Eye (tissue), 1 donor: Measurements from ENCODE around the gene OXNAD1.

Source experiments
- DNase-seq: peaks from one replicate; pipeline ENCODE4 v3.0.0-alpha.2; 2015

The OXNAD1 gene

GRCh38 chr3:16279010-16279801, 14.2 kb downstream of the OXNAD1 start:
- no peak for DNase-seq

- DNase-seq, result peak; percentile 65
Measured at GRCh38 chr3:16280671-16281070, 15.7 kb downstream of the OXNAD1 start.

GRCh38 chr3:16284633-16285032, 19.6 kb downstream of the OXNAD1 start:
- no peak for DNase-seq

- no peak for DNase-seq
Measured at GRCh38 chr3:16286161-16286560, 21.1 kb downstream of the OXNAD1 start.

GRCh38 chr3:16286751-16287543, 21.9 kb downstream of the OXNAD1 start:
- DNase-seq, result no peak

- no peak for DNase-seq
Measured at GRCh38 chr3:16288664-16289063, 23.7 kb downstream of the OXNAD1 start.

GRCh38 chr3:16289144-16289889, 24.3 kb downstream of the OXNAD1 start:
- DNase-seq, result no peak

GRCh38 chr3:16290007-16290826, 25.2 kb downstream of the OXNAD1 start:
- peak; percentile 80 for DNase-seq

- no peak for DNase-seq
Measured at GRCh38 chr3:16290827-16291196, 25.8 kb downstream of the OXNAD1 start.

- no peak for DNase-seq
Measured at GRCh38 chr3:16294844-16295243, 29.8 kb downstream of the OXNAD1 start.

- DNase-seq, result no peak
Measured at GRCh38 chr3:16295298-16295890, 30.4 kb downstream of the OXNAD1 start.

GRCh38 chr3:16297997-16298885, 33.2 kb downstream of the OXNAD1 start:
- peak; percentile 57 for DNase-seq

GRCh38 chr3:16298891-16299290, 33.9 kb downstream of the OXNAD1 start:
- DNase-seq, result peak; percentile 42

- DNase-seq, result no peak
Measured at GRCh38 chr3:16299746-16300145, 34.7 kb downstream of the OXNAD1 start.

GRCh38 chr3:16300307-16300706, 35.3 kb downstream of the OXNAD1 start:
- DNase-seq, result no peak

GRCh38 chr3:16300881-16301359, 35.9 kb downstream of the OXNAD1 start:
- DNase-seq, result no peak

GRCh38 chr3:16301507-16301906, 36.5 kb downstream of the OXNAD1 start:
- DNase-seq, result no peak

- peak; percentile 32 for DNase-seq
Measured at GRCh38 chr3:16302082-16302631, 37.1 kb downstream of the OXNAD1 start.

GRCh38 chr3:16303037-16303575, 38.1 kb downstream of the OXNAD1 start:
- DNase-seq, result no peak
